SU-DHL-6 (cell line): ENCODE measurements around the gene ITGAL.

ENCODE experiments used
- H2AFZ ChIP-seq: fragments of 200-600 bp; sonication (generic); 2 replicates; pipeline ENCODE4 v1.6.1; 2014; ENCODE audit warnings: low read depth, mild to moderate bottlenecking, moderate library complexity, mixed read lengths, antibody characterized with exemption, low read length; ENCODE audit not compliant: severe bottlenecking
- H3F3A ChIP-seq: fragments of 200-600 bp; shearing (Covaris generic); 2 replicates; pipeline ENCODE4 v1.6.0; 2016; ENCODE audit warnings: antibody characterized with exemption, mild to moderate bottlenecking; ENCODE audit not compliant: insufficient read depth
- H3K27ac ChIP-seq: fragments of 200-600 bp; sonication (generic); 2 replicates; pipeline ENCODE4 v1.5.1; 2016; ENCODE audit warnings: low read depth, mild to moderate bottlenecking, low read length, moderate library complexity, mixed read lengths
- H3K27me3 ChIP-seq: fragments of 200-600 bp; sonication (generic), shearing (Covaris generic); 2 replicates; pipeline ENCODE4 v1.6.0; 2014; ENCODE audit warnings: mild to moderate bottlenecking, low read length
- H3K36me3 ChIP-seq: fragments of 200-600 bp; sonication (generic); 2 replicates; pipeline ENCODE4 v1.6.1; 2014; ENCODE audit warnings: mild to moderate bottlenecking, low read length, mixed read lengths
- H3K4me2 ChIP-seq: fragments of 300-600, 200-600 bp; shearing (Covaris generic), sonication (generic); 2 replicates; pipeline ENCODE4 v1.6.0; 2014; ENCODE audit warnings: low read length, low read depth, mild to moderate bottlenecking; ENCODE audit not compliant: poor library complexity, severe bottlenecking
- H3K4me3 ChIP-seq: fragments of 200-600 bp; sonication (generic); 2 replicates; pipeline ENCODE4 v1.5.1; 2014; ENCODE audit warnings: antibody characterized with exemption, low read length, mild to moderate bottlenecking, mixed read lengths; ENCODE audit not compliant: insufficient read depth, poor library complexity, severe bottlenecking
- H3K79me2 ChIP-seq: fragments of 200-600 bp; sonication (generic); 2 replicates; pipeline ENCODE4 v1.6.1; 2014; ENCODE audit warnings: mild to moderate bottlenecking, low read length, moderate library complexity; ENCODE audit not compliant: insufficient read depth
- H3K9ac ChIP-seq: fragments of 200-600 bp; sonication (generic); 2 replicates; pipeline ENCODE4 v1.7.0; 2014; ENCODE audit warnings: mild to moderate bottlenecking, low read length
- H3K9me2 ChIP-seq: fragments of 200-600 bp; sonication (generic); replicated peaks from 2 replicates; pipeline ENCODE4 v1.6.1; 2014; ENCODE audit warnings: low read length; ENCODE audit not compliant: insufficient read depth
- H3K9me3 ChIP-seq: fragments of 200-600 bp; sonication (generic); 2 replicates; pipeline ENCODE4 v1.6.1; 2014; ENCODE audit warnings: low read length, mixed read lengths; ENCODE audit not compliant: insufficient read depth
- H4K20me1 ChIP-seq: fragments of 200-600 bp; sonication (generic); 2 replicates; pipeline ENCODE4 v1.6.1; 2014; ENCODE audit warnings: low read depth, mild to moderate bottlenecking, antibody characterized with exemption, low read length, moderate library complexity, mixed read lengths
- EZH2phosphoT487 ChIP-seq: fragments of 200-600 bp; sonication (generic), shearing (Covaris generic); conservative IDR thresholded peaks from 2 replicates; pipeline ENCODE4 v1.6.1; 2018; ENCODE audit warnings: mild to moderate bottlenecking, antibody characterized with exemption, low read length, moderate library complexity, mixed read lengths
- TF ChIP-seq, protein P1 (sequence below): fragments of 200-600 bp; sonication (generic); IDR thresholded peaks from one replicate; pipeline ENCODE4 v1.5.1; 2017; ENCODE audit warnings: antibody characterized with exemption, mild to moderate bottlenecking, low read length, moderate library complexity; ENCODE audit not compliant: insufficient read depth, poor library complexity, severe bottlenecking

The ITGAL gene

DNA sequence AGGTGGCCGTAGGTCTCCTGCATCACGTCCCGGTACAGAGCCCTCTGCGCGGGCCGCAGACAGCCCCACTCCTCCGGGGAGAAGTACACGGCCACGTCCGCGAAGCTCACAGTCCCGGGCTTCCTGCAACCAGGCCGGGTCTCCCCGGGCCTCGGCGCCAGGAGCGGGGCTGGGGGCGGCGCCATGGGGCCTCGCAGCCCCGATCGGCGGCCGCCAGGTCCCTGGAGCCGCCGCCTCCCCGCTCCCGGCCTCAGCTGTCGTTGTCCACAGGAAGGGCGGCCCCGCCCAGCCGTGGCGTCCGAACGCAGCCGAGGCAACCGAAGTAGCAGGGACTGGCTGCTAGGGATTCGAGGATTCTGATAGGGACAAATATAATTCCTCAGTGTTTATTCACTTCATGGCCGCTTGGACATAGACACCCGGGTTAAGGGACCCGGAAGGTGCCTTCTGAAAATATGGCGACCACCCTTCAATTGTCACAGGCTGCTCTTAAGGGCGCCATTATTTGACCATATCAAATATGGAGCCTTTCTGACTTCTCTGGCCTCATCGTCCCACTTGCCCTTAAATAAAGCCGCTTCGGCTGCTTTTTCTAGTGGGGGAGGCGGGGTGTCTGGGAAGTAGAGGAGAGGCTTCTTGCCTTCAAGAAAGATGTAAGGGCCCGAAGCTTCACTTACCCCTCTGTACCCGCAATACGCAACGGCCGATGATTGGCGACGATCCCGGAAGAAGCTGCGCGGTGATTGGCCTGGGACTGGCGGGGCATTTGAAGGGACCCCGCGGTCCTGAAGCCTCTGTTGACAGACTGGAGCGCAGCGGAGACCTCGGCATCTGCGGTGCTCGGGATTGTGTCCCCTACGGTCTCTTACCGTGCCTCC, 99.1 kb downstream of the ITGAL start, which contains the start of gene ZNF688:
Gene ZNF688, minus strand, starts transcription at position 270 of the 878 bp plus-strand sequence. Its CDS starts 85 bp downstream, at position 185.
- H3K9me3 ChIP-seq = no peaks in the 10 kb centered on the region
- no peaks in the 10 kb centered on the region for H3K36me3 ChIP-seq
- H3K4me2 ChIP-seq = peak within 1 kb of the TSS; percentile 72
- no peaks in the 10 kb centered on the region for H3K9me2 ChIP-seq
- peaks cover 27% of the 10 kb centered on the region for H3K79me2 ChIP-seq
- H4K20me1 ChIP-seq = no peaks in the 10 kb centered on the region
- peak within 1 kb of the TSS; percentile 89 for H2AFZ ChIP-seq
- H3K4me3 ChIP-seq = peak within 1 kb of the TSS; percentile 73
- peak within 1 kb of the TSS; percentile 77 for H3K27ac ChIP-seq
- TF ChIP-seq EZH2phosphoT487 = no peak
- TF ChIP-seq, protein P1, sequence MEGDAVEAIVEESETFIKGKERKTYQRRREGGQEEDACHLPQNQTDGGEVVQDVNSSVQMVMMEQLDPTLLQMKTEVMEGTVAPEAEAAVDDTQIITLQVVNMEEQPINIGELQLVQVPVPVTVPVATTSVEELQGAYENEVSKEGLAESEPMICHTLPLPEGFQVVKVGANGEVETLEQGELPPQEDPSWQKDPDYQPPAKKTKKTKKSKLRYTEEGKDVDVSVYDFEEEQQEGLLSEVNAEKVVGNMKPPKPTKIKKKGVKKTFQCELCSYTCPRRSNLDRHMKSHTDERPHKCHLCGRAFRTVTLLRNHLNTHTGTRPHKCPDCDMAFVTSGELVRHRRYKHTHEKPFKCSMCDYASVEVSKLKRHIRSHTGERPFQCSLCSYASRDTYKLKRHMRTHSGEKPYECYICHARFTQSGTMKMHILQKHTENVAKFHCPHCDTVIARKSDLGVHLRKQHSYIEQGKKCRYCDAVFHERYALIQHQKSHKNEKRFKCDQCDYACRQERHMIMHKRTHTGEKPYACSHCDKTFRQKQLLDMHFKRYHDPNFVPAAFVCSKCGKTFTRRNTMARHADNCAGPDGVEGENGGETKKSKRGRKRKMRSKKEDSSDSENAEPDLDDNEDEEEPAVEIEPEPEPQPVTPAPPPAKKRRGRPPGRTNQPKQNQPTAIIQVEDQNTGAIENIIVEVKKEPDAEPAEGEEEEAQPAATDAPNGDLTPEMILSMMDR = no peak
- H3K27me3 ChIP-seq = no peaks in the 10 kb centered on the region
- H3K9ac ChIP-seq = peak within 1 kb of the TSS; percentile 77
- no peaks in the 10 kb centered on the region for H3F3A ChIP-seq
